Pons (tissue), 1 donor: ENCODE data around the gene NAXD.
"Not testable (repeated sequence)": the region's sequence is repeated elsewhere in the genome, so short reads cannot be mapped to it uniquely, and the experiment has no call there.

Experiments
- DNase-seq: peaks from one replicate; pipeline ENCODE4 v3.0.0-alpha.2; 2016; ENCODE audit warnings: low spot score

Gene NAXD

GRCh38 chr13:110615322-110616102 is at the start of gene NAXD:
TSS of gene NAXD (plus strand) at chr13:110615545. CDS start at chr13:110615602, 57 bp downstream.
- peak; percentile 94 for DNase-seq

DNA sequence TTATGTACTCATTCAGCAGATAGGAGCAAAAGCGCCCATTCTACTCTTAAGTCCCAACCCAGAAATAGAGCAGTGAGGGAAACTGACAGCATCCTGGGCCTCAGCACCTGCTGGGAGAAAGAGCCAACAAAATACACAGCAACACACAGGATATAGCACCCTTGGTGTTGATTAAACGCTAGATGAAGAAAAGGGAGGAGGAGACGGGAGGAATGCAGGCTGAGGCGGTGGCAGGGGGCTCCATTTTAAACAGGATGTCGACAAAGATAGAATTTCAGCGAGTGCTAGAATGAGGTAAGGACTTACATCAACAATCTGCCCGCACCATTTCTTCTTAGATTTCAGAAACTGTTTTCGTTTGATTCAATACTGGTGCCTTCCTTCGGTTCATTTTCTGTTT is 49.2 kb upstream of the NAXD start:
- DNase-seq, result no peak

GRCh38 chr13:110568612-110569011 is 46.7 kb upstream of the NAXD start:
- DNase-seq, result no peak

- DNase-seq, result not testable (repeated sequence)
Observed at GRCh38 chr13:110569962-110570361, 45.4 kb upstream of the NAXD start.

DNA sequence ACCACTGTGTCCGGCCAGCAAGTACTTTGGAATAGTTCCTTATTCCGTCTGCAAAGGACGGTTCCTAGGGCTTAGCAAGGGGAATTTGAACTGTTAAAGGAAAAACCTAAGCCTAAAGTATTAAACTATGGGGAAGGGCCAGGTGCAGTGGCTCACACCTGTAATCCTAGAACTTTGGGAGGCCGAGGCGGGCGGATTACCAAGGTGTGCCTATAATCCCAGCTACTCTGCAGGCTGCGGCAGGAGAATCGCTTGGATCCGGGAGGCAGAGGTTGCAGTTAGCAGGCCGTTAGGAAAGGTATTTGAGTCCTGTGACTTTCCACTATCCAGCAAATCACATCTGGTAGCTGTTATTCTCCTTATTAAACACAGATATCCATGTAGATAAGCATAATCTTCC is 44.5 kb upstream of the NAXD start:
- DNase-seq, result no peak

GRCh38 chr13:110571896-110572777 is 43.2 kb upstream of the NAXD start:
- DNase-seq, result no peak

DNA sequence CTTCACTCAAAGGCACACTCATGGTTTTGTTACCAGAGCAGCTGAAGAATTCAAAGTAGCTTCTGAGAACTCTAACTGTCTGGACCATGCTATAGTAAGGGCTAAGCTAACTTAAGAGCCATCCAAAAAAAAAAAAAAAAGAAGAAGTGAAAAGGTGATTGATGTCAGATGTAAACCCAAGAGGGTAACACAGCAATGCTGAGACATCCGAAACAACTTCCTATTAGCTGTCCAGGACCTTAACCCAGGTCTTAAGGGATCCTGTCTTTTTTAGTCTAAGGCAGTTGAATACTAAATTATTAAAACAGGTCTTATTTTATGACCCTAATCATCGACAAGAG is 42.6 kb upstream of the NAXD start:
- DNase-seq, result no peak

DNA sequence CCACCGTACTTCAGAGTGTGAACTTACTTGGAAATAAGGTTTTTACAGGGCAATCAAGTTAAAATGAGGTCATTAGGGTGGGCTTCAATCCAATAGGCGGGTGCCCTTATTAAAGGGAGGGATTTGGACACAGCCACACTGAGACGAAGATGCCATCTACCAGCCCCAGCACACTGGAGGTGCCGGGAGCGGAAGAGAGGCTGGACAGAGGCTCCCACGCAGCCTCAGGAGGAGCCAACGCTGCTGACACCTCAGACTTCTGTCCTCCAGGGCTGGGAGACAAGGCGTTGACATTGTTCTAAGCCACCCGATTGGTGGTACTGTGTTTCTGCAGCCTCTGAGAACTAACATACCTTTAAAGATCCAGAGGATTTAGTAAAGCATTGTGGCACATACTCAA is 41.2 kb upstream of the NAXD start:
- DNase-seq, result no peak

GRCh38 chr13:110575322-110576069 is 39.8 kb upstream of the NAXD start:
- peak; percentile 38 for DNase-seq

GRCh38 chr13:110576070-110576394 is 39.3 kb upstream of the NAXD start:
- DNase-seq, result no peak

DNA sequence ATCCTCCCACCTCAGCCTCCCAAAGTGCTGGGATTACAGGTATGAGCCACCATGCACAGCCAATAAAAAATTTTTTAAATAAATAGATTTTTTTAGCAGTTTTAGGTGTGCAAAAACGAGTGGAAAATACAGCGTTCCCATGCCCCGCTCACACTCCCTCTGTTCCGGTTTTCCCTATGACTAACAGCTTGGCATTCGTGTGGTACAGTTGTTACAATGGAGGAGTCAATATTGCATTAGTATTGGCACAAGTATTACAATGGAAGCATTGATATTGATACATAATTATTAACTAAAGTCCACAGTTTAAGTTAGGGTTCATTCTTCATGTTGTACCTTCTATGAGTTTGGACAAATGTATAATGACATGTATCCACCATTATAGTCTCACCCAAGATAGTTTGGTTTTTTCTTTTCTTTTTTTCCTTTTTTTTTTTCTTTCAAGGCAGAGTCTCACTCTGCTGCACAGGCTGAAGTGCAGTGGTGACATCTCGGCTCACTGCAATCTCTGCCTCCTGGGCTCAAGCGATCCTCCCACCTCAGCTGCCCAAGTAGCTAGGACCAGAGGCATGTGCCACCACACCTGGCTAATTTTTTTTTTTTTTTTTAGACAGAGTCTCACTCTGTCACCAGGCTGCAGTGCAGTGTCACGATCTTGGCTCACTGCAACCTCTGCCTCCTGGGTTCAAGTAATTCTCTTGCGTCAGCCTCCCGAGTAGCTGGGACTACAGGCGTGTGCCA is 38.4 kb upstream of the NAXD start:
- DNase-seq, result no peak

- DNase-seq, result no peak
Observed at GRCh38 chr13:110578363-110578762, 37.0 kb upstream of the NAXD start.

- no peak for DNase-seq
Observed at GRCh38 chr13:110580800-110581199, 34.5 kb upstream of the NAXD start.

GRCh38 chr13:110581506-110582185 is 33.7 kb upstream of the NAXD start:
- DNase-seq, result no peak

DNA sequence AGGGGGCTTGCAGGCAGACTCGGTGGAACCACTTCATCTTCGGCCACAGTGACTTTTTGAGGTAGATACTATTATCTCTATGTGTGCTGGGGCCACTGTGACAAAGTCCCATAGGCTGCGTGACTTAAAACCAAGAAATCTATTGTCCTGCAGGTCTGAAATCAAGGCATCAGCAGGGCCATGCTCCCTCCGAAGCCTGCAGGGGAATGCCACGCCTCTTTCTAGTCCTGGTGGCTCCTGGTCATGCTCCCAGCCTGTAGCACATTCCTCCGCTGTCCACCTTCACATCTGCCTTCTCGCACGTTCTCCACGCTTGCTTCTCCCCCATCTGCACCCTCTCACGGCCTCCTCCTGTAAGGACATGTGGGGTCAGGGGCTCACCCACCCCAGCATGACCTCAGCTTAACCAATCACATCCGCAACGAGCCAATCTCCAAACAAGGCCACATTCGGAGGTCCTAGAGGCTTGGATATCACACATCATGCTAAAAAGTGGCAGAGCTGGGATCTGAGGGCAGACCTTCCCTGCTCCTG is 32.9 kb upstream of the NAXD start:
- no peak for DNase-seq

GRCh38 chr13:110583178-110583865 is 32.0 kb upstream of the NAXD start:
- no peak for DNase-seq

DNA sequence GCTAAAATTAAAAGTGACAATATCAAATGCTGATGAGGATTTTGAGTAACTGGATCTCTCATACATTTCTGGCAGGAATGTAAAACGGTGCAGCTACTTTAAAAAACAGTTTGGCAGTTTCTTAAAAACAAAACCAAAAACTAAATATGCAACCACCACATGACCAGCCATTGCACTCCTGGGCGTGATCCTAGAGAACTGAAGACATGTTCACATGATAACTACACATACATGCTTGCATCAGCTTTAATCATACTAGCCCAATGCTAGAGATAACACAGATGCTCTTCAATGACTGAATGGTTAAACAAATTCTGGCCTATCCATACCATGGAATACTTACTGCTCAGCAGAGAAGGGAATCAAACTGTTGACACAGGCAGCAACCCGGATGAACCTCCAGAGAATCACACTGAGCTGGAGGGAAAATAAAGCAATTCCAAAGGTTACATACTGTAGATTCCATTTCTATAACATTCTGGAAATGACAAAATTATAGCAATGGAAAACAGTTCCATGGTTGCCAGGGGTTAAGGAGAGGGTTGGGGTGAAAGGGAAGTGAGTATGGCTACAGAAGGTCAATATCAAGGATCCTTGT is 25.5 kb upstream of the NAXD start:
- no peak for DNase-seq

GRCh38 chr13:110590577-110590976 is 24.8 kb upstream of the NAXD start:
- DNase-seq, result no peak

DNA sequence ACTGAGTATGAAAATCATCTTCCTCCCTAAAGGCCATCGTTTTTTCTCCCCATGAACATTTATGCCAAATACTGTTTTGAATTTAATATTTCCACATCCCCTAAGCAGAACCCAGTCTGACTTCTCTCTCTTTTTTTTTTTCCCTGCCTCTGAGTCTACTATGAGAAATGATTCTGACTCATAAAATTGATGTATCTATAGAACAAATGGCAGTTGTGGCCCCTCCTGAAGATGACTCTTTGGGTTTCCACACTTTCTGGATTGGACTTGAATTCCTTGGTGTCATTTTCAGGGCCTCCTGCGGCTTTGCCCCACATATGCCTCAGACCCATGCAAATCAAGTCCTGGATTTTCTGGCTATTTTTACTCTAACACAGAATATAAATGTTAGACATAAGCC is 22.7 kb upstream of the NAXD start:
- DNase-seq, result no peak
